GM23248 (cell line): ENCODE data around the gene TNPO3.

Experiments used
- EZH2 ChIP-seq: fragments of 200-600 bp; sonication (generic); IDR thresholded peaks from 2 replicates; pipeline ENCODE4 v1.6.1; 2018; ENCODE audit warnings: antibody characterized with exemption, mild to moderate bottlenecking; ENCODE audit not compliant: insufficient read depth, poor library complexity, severe bottlenecking
- EZH2phosphoT487 ChIP-seq: fragments of 200-600 bp; sonication (generic); IDR thresholded peaks from 2 replicates; pipeline ENCODE4 v1.6.1; 2018; ENCODE audit warnings: antibody characterized with exemption, moderate library complexity, mild to moderate bottlenecking, low read depth; ENCODE audit not compliant: insufficient read depth

DNA sequence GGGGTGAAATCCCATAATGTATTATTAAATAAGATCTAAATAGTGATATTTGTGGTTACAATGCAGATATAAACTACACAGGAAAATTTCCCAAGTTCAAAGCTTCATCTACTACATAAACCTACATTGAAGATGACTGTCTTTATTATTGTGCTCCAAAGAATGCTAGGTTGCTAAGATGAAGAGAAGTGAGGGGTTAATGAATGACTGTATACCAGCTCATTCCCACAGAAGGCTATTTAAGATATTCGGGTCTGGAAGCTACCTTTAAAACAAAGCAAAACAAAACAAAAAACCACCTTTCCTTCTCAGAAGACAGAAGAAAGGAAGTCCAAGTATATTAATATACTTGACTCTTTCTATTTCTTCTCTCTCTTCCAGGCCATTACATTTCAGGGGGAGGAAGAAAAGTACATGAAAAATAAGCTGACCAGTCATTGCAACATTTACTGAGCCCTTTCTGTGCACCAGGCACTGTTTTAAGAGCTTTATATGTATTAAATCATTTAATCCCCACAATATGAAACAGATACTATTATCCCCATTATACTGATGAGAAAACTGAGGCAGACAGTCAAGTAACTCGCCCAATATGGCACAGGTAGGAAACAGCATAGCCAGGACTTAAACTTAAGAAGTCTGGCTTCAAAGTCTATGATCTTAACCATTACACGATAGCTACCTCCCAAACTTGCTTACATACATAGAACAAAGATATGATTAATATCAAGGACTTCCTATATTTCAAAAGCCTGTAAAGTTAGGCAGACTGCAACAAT lies 48.1 kb downstream of the TNPO3 start:
- TF ChIP-seq EZH2, result no peak
- no peak for TF ChIP-seq EZH2phosphoT487
